ENCODE results near the gene NKIRAS1.

NKIRAS1 gene

GRCh38 chr3:23916886-23917678, at the start of gene NKIRAS1, which contains the start of gene RPL15:
TSS of gene NKIRAS1 (minus strand) at chr3:23916990. CDS start at chr3:23910904, 6,086 bp downstream.
TSS of gene RPL15 (plus strand) at chr3:23917132. CDS start at chr3:23917860, 728 bp downstream.
- DNase-seq, result peak; percentile 97

- DNase-seq, result peak; percentile 54
Observed at GRCh38 chr3:23966328-23966727, 49.5 kb upstream of the NKIRAS1 start.

GRCh38 chr3:23964537-23965235, 47.9 kb upstream of the NKIRAS1 start:
- no peak for DNase-seq

- DNase-seq, result no peak
Observed at GRCh38 chr3:23961913-23962312, 45.1 kb upstream of the NKIRAS1 start.

GRCh38 chr3:23961066-23961465, 44.3 kb upstream of the NKIRAS1 start:
- no peak for DNase-seq

- no peak for DNase-seq
Observed at GRCh38 chr3:23960649-23961048, 43.9 kb upstream of the NKIRAS1 start.

- DNase-seq, result peak; percentile 88
Observed at GRCh38 chr3:23959135-23959900, 42.5 kb upstream of the NKIRAS1 start.

- DNase-seq, result no peak
Observed at GRCh38 chr3:23956701-23957100, 39.9 kb upstream of the NKIRAS1 start.

GRCh38 chr3:23954144-23954543, 37.4 kb upstream of the NKIRAS1 start:
- no peak for DNase-seq

GRCh38 chr3:23953523-23953922, 36.7 kb upstream of the NKIRAS1 start:
- no peak for DNase-seq

GRCh38 chr3:23952646-23953045, 35.9 kb upstream of the NKIRAS1 start:
- DNase-seq, result no peak

- no peak for DNase-seq
Observed at GRCh38 chr3:23950293-23950692, 33.5 kb upstream of the NKIRAS1 start.

- DNase-seq, result peak; percentile 36
Observed at GRCh38 chr3:23949784-23950183, 33.0 kb upstream of the NKIRAS1 start.

GRCh38 chr3:23948761-23949160, 32.0 kb upstream of the NKIRAS1 start:
- peak; percentile 21 for DNase-seq

- peak; percentile 96 for DNase-seq
Observed at GRCh38 chr3:23945913-23946687, 29.3 kb upstream of the NKIRAS1 start.

- DNase-seq, result no peak
Observed at GRCh38 chr3:23945663-23945912, 28.8 kb upstream of the NKIRAS1 start.

GRCh38 chr3:23944861-23945662, 28.3 kb upstream of the NKIRAS1 start, which contains the start of gene NR1D2:
TSS of gene NR1D2 (plus strand) at chr3:23945286. CDS start at chr3:23945579, 293 bp downstream.
- DNase-seq, result peak; percentile 85

GRCh38 chr3:23944007-23944783, 27.4 kb upstream of the NKIRAS1 start:
- no peak for DNase-seq

- DNase-seq, result no peak
Observed at GRCh38 chr3:23942546-23942945, 25.8 kb upstream of the NKIRAS1 start.

- DNase-seq, result no peak
Observed at GRCh38 chr3:23941440-23941839, 24.6 kb upstream of the NKIRAS1 start.

- DNase-seq, result no peak
Observed at GRCh38 chr3:23940775-23941174, 24.0 kb upstream of the NKIRAS1 start.
